HG03103 (cell line): Measurements from ENCODE around the gene PTK7.

ENCODE experiments used
- ATAC-seq: cut with Tn5 transposase; IDR thresholded peaks from one replicate; pipeline ENCODE4 v1.9.1; 2021; ENCODE audit warnings: low read depth; ENCODE audit not compliant: unreplicated experiment

PTK7 gene

DNA sequence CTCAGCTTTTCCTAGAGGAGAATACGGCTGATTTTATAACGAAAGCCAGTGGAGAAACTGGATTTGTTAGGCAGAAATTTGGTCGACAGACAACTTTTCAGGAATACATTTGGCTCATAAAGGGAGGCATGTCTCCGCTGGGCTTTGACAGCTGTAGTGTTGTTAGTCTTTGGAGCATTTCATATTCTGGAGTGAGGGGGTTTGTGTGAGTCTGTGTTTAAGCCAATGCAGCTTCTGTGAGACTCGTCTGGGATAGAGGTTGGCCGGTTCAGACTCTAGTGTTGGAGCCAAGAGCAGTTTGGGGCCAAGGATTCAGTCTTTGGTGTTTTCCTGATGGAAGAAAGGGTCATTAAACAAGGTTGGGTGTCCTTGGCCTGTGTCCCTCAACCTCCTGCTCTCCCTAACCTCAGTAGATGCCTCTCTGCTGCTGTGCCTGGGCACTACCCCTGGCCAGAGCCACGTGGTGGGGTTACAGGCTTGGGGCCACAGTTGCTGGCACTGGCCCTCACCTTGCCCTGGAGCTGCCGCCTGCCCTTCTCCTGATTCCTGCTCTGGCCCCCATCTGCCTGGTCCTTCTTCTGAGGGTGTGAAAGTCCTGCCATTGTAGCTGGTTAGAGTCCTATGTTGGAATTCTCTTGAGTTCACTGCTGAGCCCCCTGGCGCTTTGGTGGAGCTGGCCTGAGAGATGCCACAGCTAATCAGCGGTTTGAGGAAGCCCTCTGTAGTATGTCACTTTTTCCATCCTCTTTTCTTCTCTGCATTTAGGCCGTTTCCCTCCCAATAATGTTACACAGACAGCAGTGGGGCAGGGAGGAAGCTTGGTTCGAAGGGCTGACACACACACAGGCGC is 6.9 kb downstream of the PTK7 start:
- no peak for ATAC-seq

DNA sequence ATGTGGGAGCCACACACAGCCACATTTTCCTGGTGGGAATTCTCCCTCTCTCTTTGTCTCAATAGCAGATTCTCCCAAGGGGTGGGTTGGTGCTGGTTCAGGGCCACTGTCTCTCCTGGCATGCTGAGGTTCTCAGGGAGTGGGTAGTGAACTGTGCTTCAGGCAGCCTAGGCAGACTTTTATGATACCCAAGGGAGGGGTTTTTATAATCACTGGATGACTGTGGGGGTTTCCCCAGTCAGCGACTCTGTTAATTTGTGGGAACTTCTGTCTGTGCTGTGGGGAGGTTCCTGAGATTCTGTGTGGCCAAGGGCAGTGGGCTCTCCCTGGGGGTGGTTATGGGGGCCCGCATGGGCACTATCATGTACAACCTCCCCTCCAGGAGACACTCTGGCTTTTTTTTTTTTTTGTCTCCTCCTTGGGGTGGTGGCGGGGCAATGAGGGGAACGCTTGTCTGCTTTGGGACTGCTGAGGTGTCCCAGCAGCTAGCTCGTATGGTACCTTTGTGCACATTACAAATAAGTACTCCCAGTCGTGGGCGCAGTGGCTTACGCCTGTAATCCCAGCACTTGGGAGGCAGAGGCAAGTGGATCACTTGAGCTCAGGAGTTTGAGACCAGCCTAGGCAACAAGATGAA is 10.0 kb downstream of the PTK7 start:
- ATAC-seq: no peak

DNA sequence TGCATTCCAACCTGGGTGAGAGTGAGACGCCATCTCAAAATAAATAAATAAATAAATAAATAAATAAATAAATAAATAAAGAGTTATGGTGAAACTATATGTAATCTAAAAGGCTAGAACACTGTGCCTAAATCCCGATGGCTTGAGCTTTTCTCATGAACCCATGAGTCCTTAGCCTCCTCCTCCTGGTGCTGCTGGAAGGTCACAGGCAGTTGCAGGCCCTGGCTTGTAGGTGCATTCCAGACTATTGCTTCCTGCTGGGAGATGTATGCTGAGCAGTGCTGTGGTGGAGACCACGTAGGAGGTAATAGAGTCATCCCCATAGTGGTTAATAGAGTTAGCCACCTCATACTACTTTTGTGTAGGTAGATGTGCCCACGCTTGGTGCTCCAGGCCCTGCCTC is 12.5 kb downstream of the PTK7 start:
- ATAC-seq: no peak

DNA sequence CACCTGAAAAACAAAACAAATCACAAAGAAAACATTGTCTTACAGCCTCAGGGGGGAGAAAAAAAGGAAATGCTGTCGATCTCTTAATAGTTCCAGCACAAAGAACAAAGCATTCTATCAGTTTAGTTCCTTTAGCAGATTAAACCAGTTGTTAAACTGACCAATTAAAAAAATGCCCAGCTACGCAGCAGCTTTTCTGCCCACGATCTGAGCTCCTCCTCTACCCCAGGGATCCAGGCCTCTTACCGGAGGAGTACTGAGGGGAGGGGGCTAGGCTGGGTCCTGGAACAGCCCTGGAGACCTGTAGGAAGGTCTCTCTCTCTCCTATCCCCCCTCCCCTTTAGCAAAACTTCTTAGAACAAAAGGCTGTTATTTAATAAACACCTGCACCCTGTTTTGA is 13.4 kb downstream of the PTK7 start:
- ATAC-seq: no peak

GRCh38 chr6:43089874-43090558 is 13.9 kb downstream of the PTK7 start:
- ATAC-seq: no peak

- no peak for ATAC-seq
These were observed 14.4 kb downstream of the PTK7 start for GRCh38 chr6:43090559-43090956.

GRCh38 chr6:43091020-43091419 is 14.9 kb downstream of the PTK7 start:
- ATAC-seq: no peak

GRCh38 chr6:43091436-43091991 is 15.4 kb downstream of the PTK7 start:
- no peak for ATAC-seq

DNA sequence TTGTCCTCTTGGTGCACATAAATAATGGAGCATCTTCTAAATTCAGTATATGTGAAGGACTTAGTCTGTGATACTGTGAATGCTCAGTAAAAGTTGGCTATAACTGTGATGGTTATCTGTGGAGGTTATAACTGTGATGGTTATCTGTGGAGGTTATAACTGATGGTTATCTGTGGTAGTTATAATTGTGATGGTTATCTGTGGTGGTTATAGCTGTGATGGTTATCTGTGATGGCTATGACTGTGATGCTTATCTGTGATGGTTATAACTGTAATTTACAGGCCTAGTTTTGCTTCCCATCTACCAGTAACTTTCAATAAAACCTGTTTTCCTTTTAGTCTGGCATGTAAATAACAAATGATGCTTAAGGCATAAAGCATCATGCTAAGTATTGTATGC is 16.5 kb downstream of the PTK7 start:
- ATAC-seq: no peak

DNA sequence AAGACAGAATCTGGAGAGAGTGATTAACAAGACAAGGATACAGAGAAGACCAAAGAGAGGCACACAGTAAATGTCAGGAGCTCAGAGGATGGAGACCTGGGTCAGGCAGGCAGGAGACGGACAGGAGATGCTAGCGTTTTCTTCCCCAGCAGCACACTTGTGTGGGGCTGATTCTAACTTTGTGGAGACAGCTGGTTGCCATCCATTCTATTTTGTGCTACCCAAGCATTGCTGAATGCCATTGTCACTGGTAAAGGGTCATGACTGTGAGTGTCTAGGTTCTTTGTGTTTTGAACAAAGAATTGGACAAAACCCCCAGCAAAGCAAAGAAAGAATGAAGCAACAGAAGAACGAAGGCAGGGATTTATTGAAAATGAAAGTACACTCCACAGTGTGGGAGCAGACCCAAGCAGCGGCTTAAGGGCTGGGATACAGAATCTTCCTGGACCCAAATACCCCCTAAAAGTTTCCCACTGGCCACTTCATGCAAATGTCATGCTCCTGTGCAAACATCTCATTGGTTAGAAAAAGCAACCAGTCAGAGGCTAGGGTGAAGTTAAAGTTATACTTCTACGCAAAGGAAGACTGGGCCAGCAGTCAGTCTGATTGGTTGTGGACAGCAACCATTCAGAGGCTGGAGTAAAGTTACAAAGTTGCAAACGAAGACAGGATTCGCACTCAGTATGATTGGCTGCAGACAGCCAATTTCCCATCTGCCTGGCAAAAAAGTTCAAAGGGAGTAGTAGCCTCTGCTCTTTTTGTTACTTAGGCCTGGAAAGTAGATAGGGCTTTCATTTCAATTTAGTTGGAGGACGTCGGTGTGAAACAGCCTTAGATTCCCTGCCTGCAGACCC is 17.5 kb downstream of the PTK7 start:
- no peak for ATAC-seq

DNA sequence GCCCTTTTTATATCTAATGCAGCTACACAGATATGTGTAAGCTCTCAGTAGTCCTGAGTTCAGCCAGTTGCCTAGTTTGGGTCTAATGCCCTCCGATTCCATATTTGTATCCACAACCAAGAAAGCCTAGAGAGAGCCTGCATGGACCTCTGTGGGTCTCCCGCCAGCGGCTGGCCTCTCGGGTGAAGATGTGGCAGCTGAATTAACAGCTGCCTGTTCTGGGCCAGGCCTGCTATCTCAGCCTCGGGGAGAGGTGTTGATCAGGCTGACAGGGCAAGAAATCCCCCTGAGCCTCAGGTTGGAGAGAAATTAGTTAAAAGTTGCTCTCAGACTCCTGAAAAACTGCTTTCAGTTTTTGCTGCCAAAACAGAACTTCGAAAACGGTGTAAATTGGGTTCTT is 19.8 kb downstream of the PTK7 start:
- no peak for ATAC-seq

DNA sequence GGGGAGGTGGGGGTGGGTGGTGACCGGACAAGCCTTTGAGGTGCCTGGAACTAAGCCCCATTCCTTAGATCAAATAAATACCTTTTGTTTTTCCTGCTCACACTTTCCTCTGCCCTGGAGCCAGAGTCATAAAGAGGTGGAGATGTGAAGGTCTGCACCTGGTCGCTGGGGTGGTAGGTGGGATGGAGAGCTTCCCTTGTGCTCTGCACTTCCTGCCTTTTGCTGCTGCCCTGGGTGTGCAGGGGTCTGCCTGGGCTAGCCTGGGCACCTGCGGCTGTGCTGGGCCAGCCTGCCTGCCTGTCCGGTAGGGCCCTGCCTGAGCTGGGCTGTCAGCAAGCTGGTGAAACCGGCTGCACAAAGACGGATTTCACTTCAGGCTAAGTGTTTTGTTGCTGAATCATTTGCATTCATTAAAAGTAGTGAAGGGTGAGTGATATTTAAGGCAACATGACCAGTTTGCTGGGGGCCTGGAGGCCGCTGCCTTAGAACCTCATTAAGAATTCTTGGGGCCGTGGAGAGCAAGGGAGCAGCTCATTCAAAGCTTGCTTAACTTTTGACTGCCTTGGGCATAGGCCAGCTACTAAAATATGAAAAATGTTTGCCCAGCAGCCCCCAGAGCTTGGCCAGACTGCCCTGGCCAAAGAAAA is 20.5 kb downstream of the PTK7 start:
- ATAC-seq: no peak

DNA sequence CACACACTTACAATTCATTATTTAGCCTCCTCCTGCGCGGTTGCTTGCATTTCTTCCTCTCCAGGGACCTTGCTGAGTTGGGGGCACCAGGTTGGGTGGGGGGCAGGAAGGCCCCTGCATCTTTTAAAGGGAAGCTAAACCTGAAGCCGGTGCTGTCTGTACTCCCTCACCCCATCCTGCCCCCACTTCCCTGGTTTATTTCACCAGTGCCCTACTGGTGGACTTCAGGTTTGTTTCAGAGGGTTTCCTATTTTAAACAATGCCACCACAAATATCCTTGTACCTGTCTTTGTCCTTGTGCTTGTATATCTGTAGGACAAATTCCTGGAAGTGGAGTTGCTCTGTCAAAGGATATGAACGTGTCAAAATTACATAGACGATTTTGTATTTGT is 21.0 kb downstream of the PTK7 start:
- no peak for ATAC-seq

GRCh38 chr6:43097502-43097901 is 21.4 kb downstream of the PTK7 start:
- no peak for ATAC-seq

DNA sequence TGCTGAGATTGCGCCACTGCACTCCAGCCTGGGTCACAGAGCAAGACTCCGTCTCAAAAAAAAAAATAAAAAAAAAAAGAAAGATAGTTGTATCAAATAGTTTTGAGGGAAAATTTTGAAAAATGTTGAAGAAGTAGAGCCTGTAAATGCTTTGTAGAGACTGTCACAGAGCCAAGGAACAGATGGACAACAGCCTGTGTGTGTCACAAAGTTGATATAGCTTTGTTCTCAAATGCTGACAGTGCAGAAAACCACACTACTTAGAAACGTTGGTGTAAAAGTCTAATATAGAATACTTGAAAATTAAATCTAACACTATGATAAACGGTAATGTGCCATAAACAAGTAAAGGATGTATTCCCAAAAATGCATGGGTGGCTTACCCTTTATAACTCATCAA is 25.4 kb downstream of the PTK7 start:
- ATAC-seq: no peak

DNA sequence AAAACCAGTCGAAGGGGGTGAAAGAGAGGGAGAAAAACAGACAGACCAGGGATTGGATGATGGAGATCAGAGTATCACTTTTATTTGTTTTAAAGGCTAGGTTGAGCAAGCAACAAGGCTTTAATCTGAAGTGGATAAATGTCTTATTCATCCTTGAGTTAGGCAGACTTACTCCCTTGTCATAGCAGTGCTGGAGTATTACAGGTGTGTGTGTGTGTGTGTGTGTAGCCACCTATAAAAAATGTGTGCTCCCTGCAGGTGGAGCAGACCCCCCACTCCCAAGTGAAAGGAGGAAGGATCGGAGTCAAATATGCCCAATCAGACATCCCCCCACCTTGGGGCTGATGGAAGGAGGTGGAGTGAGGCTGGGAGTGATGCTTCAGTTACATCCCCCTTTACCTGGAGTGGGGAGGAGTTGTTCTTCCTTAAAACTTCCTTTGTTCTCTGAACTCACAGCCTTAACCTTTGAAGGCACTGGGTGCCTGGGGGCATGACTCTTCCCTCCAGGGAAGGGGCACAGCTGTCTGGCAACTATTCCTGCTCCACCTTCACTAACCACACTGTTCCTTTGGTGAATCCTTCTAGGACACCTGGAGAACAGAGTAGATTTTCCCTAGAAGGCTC is 27.3 kb downstream of the PTK7 start:
- no peak for ATAC-seq

DNA sequence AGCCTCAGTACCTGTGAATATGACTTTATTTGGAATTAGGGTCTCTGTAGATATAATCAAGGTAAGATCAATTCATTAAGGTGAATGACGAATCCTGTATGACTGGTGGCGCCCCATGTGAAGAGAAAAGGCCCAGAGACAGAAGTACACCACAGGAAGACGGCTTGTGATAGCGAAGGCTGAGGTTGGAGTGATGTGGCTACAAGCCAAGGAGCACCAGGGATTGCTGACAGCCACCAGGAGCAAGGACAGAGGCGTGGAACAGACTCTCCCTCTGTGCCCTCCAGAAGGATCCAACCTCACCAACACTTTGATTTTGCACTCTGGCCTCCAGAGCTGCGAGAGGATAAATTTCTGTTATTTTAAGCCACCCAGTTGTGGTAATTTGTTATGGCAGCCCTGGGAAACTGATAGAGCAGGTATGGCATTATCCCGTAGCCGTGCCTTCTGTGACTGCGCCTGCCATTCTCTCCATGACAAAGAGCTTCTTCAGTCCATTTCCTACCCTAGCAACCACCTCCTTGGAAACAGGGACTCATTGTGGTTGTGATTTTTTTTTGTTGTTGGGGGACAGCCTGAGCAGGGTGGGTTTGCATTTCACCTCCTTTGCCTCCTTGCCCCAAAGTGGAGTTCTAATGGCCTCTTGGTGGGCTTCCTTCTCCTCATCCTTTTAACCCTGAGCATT is 29.6 kb downstream of the PTK7 start:
- no peak for ATAC-seq

DNA sequence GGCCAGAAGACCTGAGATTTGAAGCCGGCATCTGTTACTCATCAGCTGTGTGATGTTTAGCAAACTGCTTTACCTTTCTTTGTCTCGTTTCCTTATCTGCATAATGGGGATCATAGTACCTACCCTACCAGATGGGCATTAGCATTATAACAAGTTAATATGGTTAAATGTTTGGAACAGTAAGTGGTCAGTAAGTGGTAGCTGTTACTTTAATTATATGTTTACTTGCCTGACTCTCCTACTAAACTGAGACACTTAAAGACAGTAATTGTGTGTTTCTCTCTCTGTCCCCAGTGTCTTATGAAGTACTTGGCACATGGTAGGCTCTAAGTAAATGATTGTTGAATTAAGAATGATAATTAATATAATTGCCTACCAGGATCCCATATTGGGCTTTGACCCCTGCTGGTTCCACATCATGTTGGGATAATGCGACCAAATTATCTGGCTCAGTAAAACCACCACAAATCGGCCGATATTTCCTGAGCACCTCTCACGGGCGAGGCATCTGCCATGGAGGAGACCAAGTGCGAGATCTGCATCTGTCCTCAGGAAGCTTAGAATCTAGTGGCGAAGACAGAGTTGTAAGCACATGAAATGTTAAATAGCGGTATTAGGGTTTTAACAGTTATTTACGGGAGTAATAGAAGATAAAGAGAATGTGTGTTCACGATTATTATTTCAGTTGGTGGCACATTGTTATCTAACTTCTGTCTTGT is 31.4 kb downstream of the PTK7 start:
- no peak for ATAC-seq
